ENCODE measurements around the gene BRS3.

DNA sequence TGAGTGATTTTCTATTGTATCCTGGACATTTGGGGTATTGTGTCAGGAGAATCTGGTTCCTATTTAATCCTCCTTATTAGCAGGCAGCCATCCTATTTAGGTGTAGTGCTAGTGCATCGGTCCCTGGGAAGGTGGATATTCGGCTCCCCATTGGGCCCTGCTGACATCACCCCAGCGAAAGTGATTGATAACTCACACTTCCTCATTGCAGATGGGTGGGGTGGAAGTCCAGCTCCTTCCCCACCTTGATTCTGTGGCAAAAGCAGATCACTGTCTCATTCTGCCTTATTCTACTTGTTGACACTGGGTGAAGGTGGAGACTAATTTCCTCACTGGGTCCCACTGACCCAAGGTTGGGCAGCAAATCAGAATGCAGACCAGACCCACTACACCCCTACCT is 23.2 kb upstream of the BRS3 start:
- TF ChIP-seq, protein P1, sequence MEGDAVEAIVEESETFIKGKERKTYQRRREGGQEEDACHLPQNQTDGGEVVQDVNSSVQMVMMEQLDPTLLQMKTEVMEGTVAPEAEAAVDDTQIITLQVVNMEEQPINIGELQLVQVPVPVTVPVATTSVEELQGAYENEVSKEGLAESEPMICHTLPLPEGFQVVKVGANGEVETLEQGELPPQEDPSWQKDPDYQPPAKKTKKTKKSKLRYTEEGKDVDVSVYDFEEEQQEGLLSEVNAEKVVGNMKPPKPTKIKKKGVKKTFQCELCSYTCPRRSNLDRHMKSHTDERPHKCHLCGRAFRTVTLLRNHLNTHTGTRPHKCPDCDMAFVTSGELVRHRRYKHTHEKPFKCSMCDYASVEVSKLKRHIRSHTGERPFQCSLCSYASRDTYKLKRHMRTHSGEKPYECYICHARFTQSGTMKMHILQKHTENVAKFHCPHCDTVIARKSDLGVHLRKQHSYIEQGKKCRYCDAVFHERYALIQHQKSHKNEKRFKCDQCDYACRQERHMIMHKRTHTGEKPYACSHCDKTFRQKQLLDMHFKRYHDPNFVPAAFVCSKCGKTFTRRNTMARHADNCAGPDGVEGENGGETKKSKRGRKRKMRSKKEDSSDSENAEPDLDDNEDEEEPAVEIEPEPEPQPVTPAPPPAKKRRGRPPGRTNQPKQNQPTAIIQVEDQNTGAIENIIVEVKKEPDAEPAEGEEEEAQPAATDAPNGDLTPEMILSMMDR (IDR thresholded peaks at IDR 0.05) = no peak
- TF ChIP-seq EZH2 (IDR thresholded peaks at IDR 0.05) = no peak
- no peak for TF ChIP-seq EZH2phosphoT487 (IDR thresholded peaks at IDR 0.05)

Data from neural progenitor cell (in vitro differentiated cells).